Fibroblast of gingiva (primary cell): ENCODE measurements around the gene DTX2.
"Not testable (repeated sequence)": the region's sequence is repeated elsewhere in the genome, so short reads cannot be mapped to it uniquely, and the experiment has no call there.

ENCODE experiments used
- DNase-seq: peaks from one replicate; pipeline ENCODE4 v3.0.0-alpha.2; 2011; ENCODE audit warnings: low read depth

Gene DTX2

GRCh38 chr7:76461464-76462101 is at the start of gene DTX2:
TSS of gene DTX2 (plus strand) at chr7:76461709. CDS start at chr7:76480510, 18,801 bp downstream.
- DNase-seq: not testable (repeated sequence)

- no peak for DNase-seq
These were observed 49.3 kb upstream of the DTX2 start for GRCh38 chr7:76412249-76412648.

GRCh38 chr7:76417654-76418310 is 43.7 kb upstream of the DTX2 start:
- DNase-seq: not testable (repeated sequence)

- DNase-seq: peak; percentile 86
These were observed 40.4 kb upstream of the DTX2 start for GRCh38 chr7:76421097-76421496.

- no peak for DNase-seq
These were observed 37.7 kb upstream of the DTX2 start for GRCh38 chr7:76423666-76424412.

- DNase-seq: no peak
These were observed 36.9 kb upstream of the DTX2 start, which contains the start of gene ZP3 for GRCh38 chr7:76424413-76425111. TSS of gene ZP3 (plus strand) at chr7:76424950. CDS start at chr7:76424965, 15 bp downstream.

- DNase-seq: no peak
These were observed 36.4 kb upstream of the DTX2 start for GRCh38 chr7:76425156-76425555.

- not testable (repeated sequence) for DNase-seq
These were observed 36.0 kb upstream of the DTX2 start for GRCh38 chr7:76425558-76425957.

- DNase-seq: no peak
These were observed 35.3 kb upstream of the DTX2 start for GRCh38 chr7:76426246-76426645.

- no peak for DNase-seq
These were observed 33.9 kb upstream of the DTX2 start for GRCh38 chr7:76427635-76428034.

- DNase-seq: no peak
These were observed 33.2 kb upstream of the DTX2 start for GRCh38 chr7:76428149-76428823.

GRCh38 chr7:76428868-76429805 is 32.4 kb upstream of the DTX2 start:
- peak; percentile 38 for DNase-seq

- DNase-seq: no peak
These were observed 31.3 kb upstream of the DTX2 start for GRCh38 chr7:76430211-76430610.

- DNase-seq: no peak
These were observed 30.7 kb upstream of the DTX2 start for GRCh38 chr7:76430836-76431235.

GRCh38 chr7:76437873-76438272 is 23.6 kb upstream of the DTX2 start:
- DNase-seq: peak; percentile 65

- DNase-seq: not testable (repeated sequence)
These were observed 22.2 kb upstream of the DTX2 start for GRCh38 chr7:76439120-76439888.

GRCh38 chr7:76440404-76440803 is 21.1 kb upstream of the DTX2 start:
- not testable (repeated sequence) for DNase-seq

GRCh38 chr7:76441792-76442191 is 19.7 kb upstream of the DTX2 start:
- not testable (repeated sequence) for DNase-seq

GRCh38 chr7:76442664-76443446 is 18.7 kb upstream of the DTX2 start:
- not testable (repeated sequence) for DNase-seq
